ENCODE measurements around the gene ZC3H13. TPM values are rescaled to one million over a fixed set of nuclear protein-coding genes. Genes with fewer than 3 reads are reported as not detected.

ZC3H13 gene
- total RNA-seq, 1 experiment from 2014 or later = 33.9 TPM

DNA sequence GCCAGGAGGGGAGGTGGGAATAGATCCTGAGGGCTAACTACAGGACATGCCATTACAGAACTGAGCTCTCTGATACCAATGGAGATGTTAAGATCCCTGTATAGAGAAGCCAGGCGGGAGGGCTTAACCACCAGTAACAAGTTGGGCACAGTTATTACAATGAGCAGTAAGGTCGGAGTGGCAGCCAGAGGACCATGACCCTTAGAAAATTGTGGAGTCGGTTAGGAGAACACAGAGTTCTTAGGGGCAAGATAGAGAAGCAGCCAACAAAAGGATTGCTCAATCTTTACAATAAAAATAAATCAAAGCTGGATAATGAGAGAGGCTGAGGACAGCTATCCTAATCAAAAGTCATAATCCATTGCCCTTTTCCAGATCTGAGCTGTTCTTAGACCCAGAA lies 41.9 kb upstream of the ZC3H13 start:
- no peak for TF ChIP-seq CTCF (IDR thresholded peaks at IDR 0.05; ENCODE audit: unreplicated experiment)
- no TSS peak for BruUV-seq (replicated peaks)
- ChIA-PET POLR2A (interaction anchor here (0.9 to 1.0 kb wide), 4 partner anchors 9 to 55 kb away, joined by 4 read pairs; no protein-coding TSS in a partner anchor), CTCF (interaction anchor here (0.6 to 1.4 kb wide), 2 partner anchors 32 to 86 kb away, joined by 3 to 4 read pairs; no protein-coding TSS in a partner anchor)
- no peak for DNase-seq (ENCODE audit: unreplicated experiment)
- Mint-ChIP-seq H3K4me1 (ENCODE audit: insufficient read depth, unreplicated experiment) (peaks cover 17% of the 10 kb centered on the region), H3K27ac (ENCODE audit: low read depth, unreplicated experiment) (no peak overlapping the region), H3K36me3 (ENCODE audit: insufficient read depth, unreplicated experiment) (no peaks in the 10 kb centered on the region), H3K27me3 (ENCODE audit: insufficient read depth, unreplicated experiment) (peaks cover 29% of the 10 kb centered on the region), H3K9me3 (ENCODE audit: unreplicated experiment) (no peaks in the 10 kb centered on the region), H3K4me3 (ENCODE audit: unreplicated experiment) (no peak overlapping the region)
- intact Hi-C loops (cut with micrococcal nuclease) = no loop called here

DNA sequence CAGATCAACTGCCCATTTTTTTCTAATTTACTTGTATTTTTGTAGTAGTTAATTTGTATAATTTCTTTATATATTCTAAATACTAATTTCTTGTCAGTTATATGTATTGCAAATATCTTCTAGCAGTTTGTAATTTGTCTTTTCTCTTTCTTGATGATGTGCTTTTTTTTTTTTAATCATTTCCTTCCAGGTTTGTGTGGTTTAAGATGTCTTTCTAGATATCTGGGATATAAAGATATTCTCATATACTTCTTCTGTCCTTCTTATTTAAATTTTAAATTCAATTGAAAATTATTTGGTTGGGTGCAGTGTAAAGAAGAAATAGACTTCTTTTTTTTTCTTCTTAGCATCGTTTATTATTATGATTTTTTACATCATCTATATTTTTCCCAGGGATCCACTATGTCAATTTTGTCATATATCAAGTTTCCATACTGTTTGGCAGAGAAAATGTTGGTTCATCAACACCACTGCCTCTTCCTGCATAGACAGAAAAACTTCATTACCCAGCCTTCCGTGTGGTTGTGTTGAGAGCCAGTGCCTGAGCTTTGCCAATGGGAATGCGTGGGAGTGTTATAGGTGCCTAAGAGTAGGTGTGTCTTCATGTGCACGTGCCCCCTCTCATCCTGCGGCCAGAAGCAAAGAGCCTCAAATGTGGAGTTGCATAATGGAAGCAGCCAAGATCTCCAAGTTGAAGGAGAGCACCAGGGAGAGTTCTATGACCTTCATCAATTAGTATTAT lies 36.4 kb upstream of the ZC3H13 start:
- no TSS peak for BruUV-seq (replicated peaks)

GRCh38 chr13:46087481-46087880 lies 34.9 kb upstream of the ZC3H13 start:
- Mint-ChIP-seq H3K36me3 (ENCODE audit: insufficient read depth, unreplicated experiment) (no peaks in the 10 kb centered on the region), H3K4me1 (ENCODE audit: insufficient read depth, unreplicated experiment) (no peaks in the 10 kb centered on the region), H3K27me3 (ENCODE audit: insufficient read depth, unreplicated experiment) (peaks cover 28% of the 10 kb centered on the region), H3K27ac (ENCODE audit: low read depth, unreplicated experiment) (no peak overlapping the region), H3K9me3 (ENCODE audit: unreplicated experiment) (no peaks in the 10 kb centered on the region), H3K4me3 (ENCODE audit: unreplicated experiment) (no peak overlapping the region)
- POLR2A ChIA-PET = interaction anchor here (0.7 kb wide), 1 partner anchor 55 kb away, joined by 3 read pairs; no protein-coding TSS in a partner anchor
- CTCF ChIA-PET = no interaction called here
- BruUV-seq (replicated peaks) = no TSS peak
- intact Hi-C loops (cut with micrococcal nuclease) = no loop called here
- TF ChIP-seq CTCF (IDR thresholded peaks at IDR 0.05; ENCODE audit: unreplicated experiment) = no peak
- DNase-seq (ENCODE audit: unreplicated experiment) = no peak

More for the DNA sequence above, 36.4 kb upstream of the ZC3H13 start:
- DNase-seq (ENCODE audit: unreplicated experiment) = no peak
- Mint-ChIP-seq H3K4me3 (ENCODE audit: unreplicated experiment) (no peak overlapping the region), H3K4me1 (ENCODE audit: insufficient read depth, unreplicated experiment) (no peaks in the 10 kb centered on the region), H3K36me3 (ENCODE audit: insufficient read depth, unreplicated experiment) (no peaks in the 10 kb centered on the region), H3K27ac (ENCODE audit: low read depth, unreplicated experiment) (no peak overlapping the region), H3K9me3 (ENCODE audit: unreplicated experiment) (no peaks in the 10 kb centered on the region), H3K27me3 (ENCODE audit: insufficient read depth, unreplicated experiment) (peaks cover 40% of the 10 kb centered on the region)
- POLR2A ChIA-PET = interaction anchor here (0.9 kb wide), 1 partner anchor 26 kb away, joined by 3 read pairs; no protein-coding TSS in a partner anchor
- no peak for TF ChIP-seq CTCF (IDR thresholded peaks at IDR 0.05; ENCODE audit: unreplicated experiment)
- CTCF ChIA-PET = no interaction called here
- intact Hi-C loops (cut with micrococcal nuclease) = no loop called here

GRCh38 chr13:46086985-46087384 lies 34.4 kb upstream of the ZC3H13 start:
- Mint-ChIP-seq H3K4me1 (ENCODE audit: insufficient read depth, unreplicated experiment) (no peaks in the 10 kb centered on the region), H3K36me3 (ENCODE audit: insufficient read depth, unreplicated experiment) (no peaks in the 10 kb centered on the region), H3K27ac (ENCODE audit: low read depth, unreplicated experiment) (no peak overlapping the region), H3K4me3 (ENCODE audit: unreplicated experiment) (no peak overlapping the region), H3K27me3 (ENCODE audit: insufficient read depth, unreplicated experiment) (peaks cover 23% of the 10 kb centered on the region), H3K9me3 (ENCODE audit: unreplicated experiment) (no peaks in the 10 kb centered on the region)
- ChIA-PET POLR2A (interaction anchor here (0.6 kb wide), 1 partner anchor 369 kb away, joined by 3 read pairs; no protein-coding TSS in a partner anchor), CTCF (no interaction called here)
- DNase-seq (ENCODE audit: unreplicated experiment) = no peak
- no peak for TF ChIP-seq CTCF (IDR thresholded peaks at IDR 0.05; ENCODE audit: unreplicated experiment)
- intact Hi-C loops (cut with micrococcal nuclease) = no loop called here
- no TSS peak for BruUV-seq (replicated peaks)

All from MCF 10A (cell line).